Measurements from ENCODE around the gene RAP1GAP2. TPM values are rescaled to one million over a fixed set of nuclear protein-coding genes. Genes with fewer than 3 reads are reported as not detected.
A peak's percentile ranks its signal among the peaks of the same experiment; 100 is the strongest.

Gene RAP1GAP2
- polyA plus RNA-seq, 1 of the 3 experiments (the other 2 are of a cell fraction): 22.0 TPM

GRCh38 chr17:2912754-2913153 lies 116.5 kb downstream of the RAP1GAP2 start:
- Histone ChIP-seq H3K79me2 (ENCODE audit: insufficient read depth) (peaks cover 6% of the 10 kb centered on the region; the same call in 1 of the 2 replicates), H3K4me1 (ENCODE audit: control insufficient read depth in 1 of 2, insufficient read depth in 2 of 2, low read depth in 1 of 2, low read length in 1 of 2) (peaks cover 0 to 42% of the 10 kb centered on the region in 2 experiments; a peak in 1 of 4 replicates), H3K27ac (ENCODE audit: low read depth in 2 of 2, low read length in 1 of 2) (peak overlapping the region in 1 of 2 experiments; percentile 91; a peak in 1 of 4 replicates), H3K27me3 (ENCODE audit: insufficient read depth) (no peaks in the 10 kb centered on the region), H3K36me3 (replicated peaks in 1 of 2; ENCODE audit: control insufficient read depth in 1 of 2, insufficient read depth in 2 of 2, low read length in 1 of 2) (no peaks in the 10 kb centered on the region), H3K9me3 (no peaks in the 10 kb centered on the region), H3K9ac (no peak overlapping the region), H3K4me2 (no peak overlapping the region), H3K9me2 (no peaks in the 10 kb centered on the region), H3F3A (replicated peaks; ENCODE audit: insufficient read depth) (no peaks in the 10 kb centered on the region), H3K4me3 (ENCODE audit: low read depth in 2 of 2, low read length in 1 of 2) (no peak overlapping the region), H2AFZ (ENCODE audit: low read depth) (no peak overlapping the region), H4K20me1 (ENCODE audit: insufficient read depth) (no peaks in the 10 kb centered on the region)
- POLR2A ChIA-PET: interaction anchor here (2.4 kb wide), 1 partner anchor 91 kb away, joined by 15 read pairs; no protein-coding TSS in a partner anchor
- CTCF ChIA-PET: interaction anchor here (0.7 to 17.6 kb wide), 5 partner anchors 11 to 127 kb away, joined by 3 to 177 read pairs (median 4); no protein-coding TSS in a partner anchor
- DNase-seq: no peak
- TF ChIP-seq RXRA (IDR thresholded peaks at IDR 0.05; ENCODE audit: borderline replicate concordance, low read depth): no peak
- TF ChIP-seq, protein P1, sequence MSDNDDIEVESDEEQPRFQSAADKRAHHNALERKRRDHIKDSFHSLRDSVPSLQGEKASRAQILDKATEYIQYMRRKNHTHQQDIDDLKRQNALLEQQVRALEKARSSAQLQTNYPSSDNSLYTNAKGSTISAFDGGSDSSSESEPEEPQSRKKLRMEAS (IDR thresholded peaks at IDR 0.05; ENCODE audit: low read depth): no peak
- TF ChIP-seq GATA2 (CRISPR knock-in tag; IDR thresholded peaks at IDR 0.05): no peak
- TF ChIP-seq GABPA (IDR thresholded peaks at IDR 0.05; ENCODE audit: low read depth): no peak
- TF ChIP-seq CHD2 (IDR thresholded peaks at IDR 0.05; ENCODE audit: low read length, partially characterized antibody): no peak
- TF ChIP-seq TCF12 (IDR thresholded peaks at IDR 0.05): no peak
- no peak for TF ChIP-seq TAF1 (IDR thresholded peaks at IDR 0.05; ENCODE audit: borderline replicate concordance, low read depth, low read length)
- no peak for TF ChIP-seq MEF2A (IDR thresholded peaks at IDR 0.05; ENCODE audit: borderline replicate concordance, low read depth)
- no peak for TF ChIP-seq EZH2phosphoT487 (IDR thresholded peaks at IDR 0.05; ENCODE audit: borderline replicate concordance, low read depth)
- TF ChIP-seq FOXM1 (IDR thresholded peaks at IDR 0.05; ENCODE audit: low read depth): no peak
- no peak for TF ChIP-seq FOSL2 (IDR thresholded peaks at IDR 0.05; ENCODE audit: borderline replicate concordance, low read depth)

GRCh38 chr17:2916461-2916860 lies 120.2 kb downstream of the RAP1GAP2 start:
- Histone ChIP-seq H3K4me1 (ENCODE audit: control insufficient read depth in 1 of 2, insufficient read depth in 2 of 2, low read depth in 1 of 2, low read length in 1 of 2) (peaks cover 0 to 21% of the 10 kb centered on the region in 2 experiments; a peak in 1 of 4 replicates), H3K9me3 (no peaks in the 10 kb centered on the region), H3K79me2 (ENCODE audit: insufficient read depth) (peaks cover 28% of the 10 kb centered on the region), H3F3A (replicated peaks; ENCODE audit: insufficient read depth) (no peaks in the 10 kb centered on the region), H3K4me2 (no peak overlapping the region), H4K20me1 (ENCODE audit: insufficient read depth) (0 out of 2 replicates have a peak, but pooled peaks cover 4% of the 10 kb centered on the region), H3K36me3 (replicated peaks in 1 of 2; ENCODE audit: control insufficient read depth in 1 of 2, insufficient read depth in 2 of 2, low read length in 1 of 2) (no peaks in the 10 kb centered on the region), H3K9me2 (no peaks in the 10 kb centered on the region), H3K27ac (ENCODE audit: low read depth in 2 of 2, low read length in 1 of 2) (no peak overlapping the region), H3K27me3 (ENCODE audit: insufficient read depth) (no peaks in the 10 kb centered on the region), H3K9ac (no peak overlapping the region), H3K4me3 (ENCODE audit: low read depth in 2 of 2, low read length in 1 of 2) (no peak overlapping the region), H2AFZ (ENCODE audit: low read depth) (no peak overlapping the region)
- WGBS (ENCODE audit: low lambda C conversion rate): 96% methylated on average over 11 of the region's 11 CpGs
- CTCF ChIA-PET: interaction anchor here (1.3 to 17.6 kb wide), 2 partner anchors 13 to 68 kb away, joined by 5 to 177 read pairs; no protein-coding TSS in a partner anchor
- POLR2A ChIA-PET: interaction anchor here (1.2 kb wide), 1 partner anchor 9 kb away, joined by 5 read pairs; no protein-coding TSS in a partner anchor
- DNase-seq: no peak
- TF ChIP-seq JUND (IDR thresholded peaks at IDR 0.05) (no peak), FOSL2 (IDR thresholded peaks at IDR 0.05; ENCODE audit: borderline replicate concordance, low read depth) (no peak), MXI1 (IDR thresholded peaks at IDR 0.05; ENCODE audit: low read depth, low read length) (no peak), FOXJ3 (CRISPR knock-in tag; IDR thresholded peaks at IDR 0.05) (no peak), POLR2AphosphoS5 (IDR thresholded peaks at IDR 0.05; ENCODE audit: low read depth, low read length) (no peak), RAD21 (IDR thresholded peaks at IDR 0.05; ENCODE audit: low read length) (no peak), RXRA (IDR thresholded peaks at IDR 0.05; ENCODE audit: borderline replicate concordance, low read depth) (no peak), NRF1 (IDR thresholded peaks at IDR 0.05; ENCODE audit: low read depth, low read length) (no peak), NFIC (IDR thresholded peaks at IDR 0.05; ENCODE audit: borderline replicate concordance) (no peak), EP300 (IDR thresholded peaks at IDR 0.05; ENCODE audit: borderline replicate concordance in 1 of 2, low read depth in 1 of 2, low read length in 1 of 2) (no peak), TCF12 (IDR thresholded peaks at IDR 0.05) (no peak), TAF1 (IDR thresholded peaks at IDR 0.05; ENCODE audit: borderline replicate concordance, low read depth, low read length) (no peak), FOXM1 (IDR thresholded peaks at IDR 0.05; ENCODE audit: low read depth) (no peak), ELF1 (IDR thresholded peaks at IDR 0.05) (no peak)
- TF ChIP-seq, protein P2, sequence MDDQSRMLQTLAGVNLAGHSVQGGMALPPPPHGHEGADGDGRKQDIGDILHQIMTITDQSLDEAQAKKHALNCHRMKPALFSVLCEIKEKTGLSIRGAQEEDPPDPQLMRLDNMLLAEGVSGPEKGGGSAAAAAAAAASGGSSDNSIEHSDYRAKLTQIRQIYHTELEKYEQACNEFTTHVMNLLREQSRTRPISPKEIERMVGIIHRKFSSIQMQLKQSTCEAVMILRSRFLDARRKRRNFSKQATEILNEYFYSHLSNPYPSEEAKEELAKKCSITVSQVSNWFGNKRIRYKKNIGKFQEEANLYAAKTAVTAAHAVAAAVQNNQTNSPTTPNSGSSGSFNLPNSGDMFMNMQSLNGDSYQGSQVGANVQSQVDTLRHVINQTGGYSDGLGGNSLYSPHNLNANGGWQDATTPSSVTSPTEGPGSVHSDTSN (IDR thresholded peaks at IDR 0.05): no peak
- TF ChIP-seq, protein P1 (IDR thresholded peaks at IDR 0.05; ENCODE audit: low read depth): no peak
- TF ChIP-seq, protein P3, sequence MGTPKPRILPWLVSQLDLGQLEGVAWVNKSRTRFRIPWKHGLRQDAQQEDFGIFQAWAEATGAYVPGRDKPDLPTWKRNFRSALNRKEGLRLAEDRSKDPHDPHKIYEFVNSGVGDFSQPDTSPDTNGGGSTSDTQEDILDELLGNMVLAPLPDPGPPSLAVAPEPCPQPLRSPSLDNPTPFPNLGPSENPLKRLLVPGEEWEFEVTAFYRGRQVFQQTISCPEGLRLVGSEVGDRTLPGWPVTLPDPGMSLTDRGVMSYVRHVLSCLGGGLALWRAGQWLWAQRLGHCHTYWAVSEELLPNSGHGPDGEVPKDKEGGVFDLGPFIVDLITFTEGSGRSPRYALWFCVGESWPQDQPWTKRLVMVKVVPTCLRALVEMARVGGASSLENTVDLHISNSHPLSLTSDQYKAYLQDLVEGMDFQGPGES (IDR thresholded peaks at IDR 0.05; ENCODE audit: low read depth, low read length): no peak

All from SK-N-SH (cell line).